NCI-H2196 treated with DMSO at 0.1 percent for 48 hours (cell line): Measurements from ENCODE around the gene PTOV1.
A peak's percentile ranks its signal among the peaks of the same experiment; 100 is the strongest.

Source experiments
- DNase-seq: peaks from one replicate; lab custom pipeline; 2025; ENCODE audit not compliant: unreplicated experiment; lab: John Stamatoyannopoulos, UW

PTOV1 gene

DNA sequence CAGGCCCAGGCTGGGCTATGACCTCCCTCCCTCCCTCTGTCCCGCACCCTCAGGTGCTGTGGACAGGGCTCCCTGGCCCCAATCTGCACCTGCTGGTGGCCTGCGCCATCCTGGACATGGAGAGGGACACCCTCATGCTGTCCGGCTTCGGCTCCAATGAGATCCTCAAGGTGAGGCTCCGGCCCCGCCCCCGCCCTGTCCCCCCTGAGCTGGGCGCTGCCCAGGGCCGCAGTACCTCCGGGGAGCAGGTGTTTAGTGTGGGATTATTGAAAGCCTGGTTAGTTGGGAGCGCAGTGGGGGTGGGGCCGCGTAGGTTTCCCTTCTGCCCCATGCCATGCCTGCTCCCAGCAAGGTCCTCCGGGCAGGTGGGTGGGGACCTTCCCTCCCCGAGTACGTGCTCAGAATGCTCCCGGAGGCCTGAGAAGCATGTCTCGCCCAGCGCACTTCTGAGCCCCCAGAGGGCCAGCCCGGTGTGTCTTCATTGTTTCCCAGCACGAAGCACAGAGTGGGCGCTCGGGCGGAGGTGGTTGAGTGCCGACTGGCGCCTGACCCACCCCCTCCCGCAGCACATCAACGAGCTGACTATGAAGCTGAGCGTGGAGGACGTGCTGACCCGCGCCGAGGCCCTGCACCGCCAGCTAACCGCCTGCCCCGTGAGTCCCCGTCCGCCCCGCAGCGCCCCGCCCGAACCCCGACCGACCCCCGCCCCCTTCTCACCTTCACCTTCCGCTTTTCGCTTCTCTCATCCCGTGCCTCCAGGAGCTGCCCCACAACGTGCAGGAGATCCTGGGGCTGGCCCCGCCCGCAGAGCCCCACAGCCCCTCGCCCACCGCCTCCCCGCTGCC lies 36.9 kb downstream of the PTOV1 start:
- no peak for DNase-seq

DNA sequence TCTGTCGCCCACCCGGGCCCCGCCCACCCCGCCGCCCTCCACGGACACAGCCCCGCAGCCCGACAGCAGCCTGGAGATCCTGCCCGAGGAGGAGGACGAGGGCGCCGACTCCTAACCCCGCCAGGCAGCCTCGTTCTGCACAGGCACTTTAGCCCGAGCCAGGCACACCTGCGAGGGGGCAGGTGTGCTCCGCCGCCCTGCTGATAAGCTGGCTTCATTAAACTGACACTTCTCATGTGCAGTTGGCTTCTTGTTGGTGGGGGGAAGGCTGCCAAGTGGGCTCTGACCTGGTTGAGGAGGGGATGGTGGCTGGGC lies 37.5 kb downstream of the PTOV1 start:
- no peak for DNase-seq

DNA sequence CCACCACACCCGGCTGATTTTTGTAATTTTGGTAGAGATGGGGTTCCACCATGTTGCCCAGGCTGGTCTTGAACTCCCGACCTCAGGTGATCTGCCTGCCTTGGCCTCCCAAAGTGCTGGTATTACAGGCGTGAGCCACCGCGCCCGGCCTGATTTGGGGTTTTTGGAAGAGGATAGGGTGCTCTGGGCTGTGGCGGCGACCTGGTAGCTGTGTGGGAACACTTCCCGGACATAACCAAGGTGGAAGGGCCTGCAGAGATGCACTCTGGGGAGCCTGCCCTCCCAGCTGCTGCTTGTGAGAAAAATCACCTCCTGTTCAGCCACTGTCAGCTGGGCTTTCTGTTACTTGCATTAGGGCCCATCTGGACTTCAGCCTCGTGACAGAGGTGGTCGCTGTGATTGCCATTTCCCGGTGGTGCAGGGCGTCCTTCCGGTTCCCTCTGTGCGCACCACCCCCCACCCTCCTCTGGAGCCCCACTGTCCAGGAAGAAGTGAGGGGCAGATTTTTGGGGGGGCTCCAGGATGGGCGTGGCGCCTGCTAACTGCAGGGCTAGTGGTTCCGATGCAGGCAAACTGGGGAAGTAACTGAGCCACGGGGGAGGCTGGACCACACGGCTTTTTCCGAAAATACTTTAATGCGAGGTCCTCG lies 38.2 kb downstream of the PTOV1 start:
- no peak for DNase-seq

DNA sequence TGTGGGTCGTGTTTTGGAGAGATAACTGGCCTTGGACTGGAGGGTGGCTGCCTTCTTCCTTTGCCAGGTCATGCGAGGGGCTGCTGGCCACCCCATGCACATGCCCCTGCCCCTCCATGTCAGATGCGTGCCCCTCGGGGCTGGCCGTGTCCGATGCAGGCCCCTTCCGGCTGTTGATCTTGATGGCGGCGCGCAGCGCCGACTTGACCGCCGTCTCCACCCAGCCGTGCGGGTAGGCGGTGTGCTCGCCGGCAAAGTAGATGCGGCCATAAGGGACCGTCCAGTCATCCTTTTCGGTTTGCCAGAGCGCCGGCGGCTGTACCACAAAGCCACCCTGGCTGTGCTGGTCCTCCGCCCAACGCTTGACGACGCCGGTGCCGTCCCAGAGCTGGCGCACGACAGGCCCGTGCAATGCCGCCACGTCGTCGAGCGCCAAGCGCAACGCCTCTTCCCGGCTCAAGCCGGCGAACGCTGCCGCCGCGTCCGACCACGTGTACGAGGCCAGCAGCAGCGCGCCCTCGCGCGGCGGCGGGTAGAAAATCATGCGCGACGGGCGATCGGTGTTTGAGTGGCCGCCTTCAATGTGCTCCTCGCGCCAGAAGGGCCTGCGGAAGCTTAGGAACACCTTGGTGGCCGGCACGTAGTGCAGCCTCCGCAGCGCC lies 38.9 kb downstream of the PTOV1 start:
- peak; percentile 62 for DNase-seq

DNA sequence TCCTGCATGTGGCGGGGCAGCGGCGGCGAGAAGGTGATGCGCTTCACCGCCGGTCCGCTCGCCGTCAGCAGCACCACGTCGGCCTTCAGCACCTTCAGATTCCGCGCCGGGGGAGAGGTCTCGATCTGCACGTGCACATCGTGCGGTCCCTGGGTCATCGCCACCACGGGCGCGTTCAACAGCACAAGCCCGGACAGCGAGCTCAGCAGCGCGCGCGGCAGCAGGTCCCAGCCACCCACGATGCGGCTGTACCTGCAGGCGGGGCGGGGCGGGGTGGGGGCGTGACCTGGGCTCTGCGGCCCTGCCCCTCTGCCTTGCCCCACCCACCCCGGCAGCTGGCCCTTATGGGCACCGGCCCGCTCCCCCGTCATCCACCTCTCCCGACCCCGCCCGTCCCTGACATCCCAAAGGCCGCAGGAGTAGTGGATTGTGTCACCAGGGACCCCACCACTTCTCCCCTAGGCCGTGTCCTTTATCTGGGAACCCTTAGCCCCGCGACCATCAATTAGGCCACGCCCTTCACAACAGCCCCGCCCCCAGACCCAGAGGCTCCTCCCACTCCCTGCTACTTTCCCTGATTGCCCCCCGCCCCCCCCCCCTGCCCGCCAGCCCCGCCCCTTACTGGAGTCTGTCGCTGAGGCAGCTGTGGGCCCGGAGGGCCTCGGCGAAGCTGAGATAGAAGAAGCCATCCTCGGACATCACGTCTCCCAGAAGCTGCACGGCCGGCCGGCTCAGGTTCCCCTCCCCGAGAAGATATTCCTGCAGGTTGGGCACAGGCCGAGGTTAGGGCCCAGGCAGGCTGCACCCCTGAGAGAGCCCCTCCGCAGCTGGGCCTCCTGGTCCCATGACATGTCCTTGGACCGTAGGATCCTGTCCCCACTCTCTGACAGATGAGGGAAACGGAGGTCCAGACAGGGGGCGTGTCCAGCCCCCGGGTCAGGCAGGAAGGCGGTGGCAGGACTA lies 39.7 kb downstream of the PTOV1 start:
- peak; percentile 40 for DNase-seq

DNA sequence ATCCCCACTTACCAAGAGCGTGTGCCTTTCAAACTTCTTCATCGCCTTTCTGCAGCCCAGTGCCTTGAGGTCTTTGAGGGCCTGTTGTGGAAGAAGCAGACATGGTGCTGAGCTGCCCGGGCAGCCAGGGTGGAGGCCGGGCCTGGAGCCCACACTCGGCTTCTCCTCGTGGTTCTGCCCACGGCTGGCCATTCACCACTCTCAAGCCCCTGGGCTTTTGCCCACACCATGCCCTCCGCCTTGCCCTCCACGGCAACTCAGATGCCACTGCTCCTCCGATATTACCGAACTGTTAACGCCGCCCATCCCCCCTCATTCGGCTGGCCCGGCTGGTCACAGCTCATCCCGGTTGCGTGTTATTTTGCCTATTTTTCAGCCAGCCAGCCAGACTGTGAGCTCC lies 40.4 kb downstream of the PTOV1 start:
- no peak for DNase-seq

DNA sequence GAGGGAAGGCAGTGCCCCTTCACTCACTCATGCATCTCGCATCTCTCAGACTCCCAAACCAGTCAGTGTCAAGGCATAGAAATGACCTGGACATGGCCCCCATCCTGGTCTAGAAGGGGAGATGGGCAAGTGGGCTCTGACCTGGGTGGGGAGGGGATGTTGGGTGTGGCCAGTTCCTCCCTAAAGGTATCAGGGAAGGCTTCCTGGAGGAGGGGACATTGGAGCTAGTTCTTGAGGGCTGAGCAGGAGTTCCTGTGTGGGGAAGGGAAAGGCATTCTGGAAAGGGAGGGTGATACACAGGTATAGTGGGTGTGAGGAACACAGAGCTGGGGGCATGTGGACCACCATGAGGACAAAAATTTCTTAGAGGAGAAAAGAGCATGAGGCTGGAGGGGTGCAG lies 41.8 kb downstream of the PTOV1 start:
- DNase-seq: no peak

DNA sequence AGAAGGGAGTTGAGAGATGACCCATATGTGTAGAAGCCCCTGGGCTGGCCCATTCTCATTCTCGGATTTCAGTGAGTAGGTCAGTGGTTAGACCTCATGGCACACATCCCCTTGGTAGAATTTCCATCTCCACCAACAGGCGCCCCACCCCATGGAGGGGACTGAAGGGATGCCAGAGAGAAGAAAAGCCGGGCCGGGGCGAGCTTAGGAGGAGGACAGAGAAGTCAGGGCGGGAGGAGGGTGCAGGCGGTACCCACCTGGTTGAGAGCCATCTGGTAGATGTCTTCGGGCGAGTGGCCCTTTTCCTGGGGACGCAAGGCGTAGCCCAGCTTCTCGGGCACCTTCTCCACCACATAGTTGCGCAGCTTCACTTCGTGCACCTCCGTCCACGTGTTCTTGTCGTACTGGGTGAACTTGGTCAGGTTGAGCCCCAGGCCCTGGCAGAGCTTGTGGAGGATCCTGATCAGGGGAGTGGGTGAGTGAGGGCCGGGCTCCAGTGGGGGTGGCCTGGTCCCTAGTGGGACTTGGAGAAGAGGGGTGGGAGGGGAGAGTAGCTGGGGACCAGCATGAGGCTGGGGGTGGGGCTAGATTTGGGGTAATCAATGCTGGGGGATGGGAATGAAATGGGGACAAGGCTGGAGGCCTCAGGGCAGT lies 43.2 kb downstream of the PTOV1 start:
- no peak for DNase-seq

DNA sequence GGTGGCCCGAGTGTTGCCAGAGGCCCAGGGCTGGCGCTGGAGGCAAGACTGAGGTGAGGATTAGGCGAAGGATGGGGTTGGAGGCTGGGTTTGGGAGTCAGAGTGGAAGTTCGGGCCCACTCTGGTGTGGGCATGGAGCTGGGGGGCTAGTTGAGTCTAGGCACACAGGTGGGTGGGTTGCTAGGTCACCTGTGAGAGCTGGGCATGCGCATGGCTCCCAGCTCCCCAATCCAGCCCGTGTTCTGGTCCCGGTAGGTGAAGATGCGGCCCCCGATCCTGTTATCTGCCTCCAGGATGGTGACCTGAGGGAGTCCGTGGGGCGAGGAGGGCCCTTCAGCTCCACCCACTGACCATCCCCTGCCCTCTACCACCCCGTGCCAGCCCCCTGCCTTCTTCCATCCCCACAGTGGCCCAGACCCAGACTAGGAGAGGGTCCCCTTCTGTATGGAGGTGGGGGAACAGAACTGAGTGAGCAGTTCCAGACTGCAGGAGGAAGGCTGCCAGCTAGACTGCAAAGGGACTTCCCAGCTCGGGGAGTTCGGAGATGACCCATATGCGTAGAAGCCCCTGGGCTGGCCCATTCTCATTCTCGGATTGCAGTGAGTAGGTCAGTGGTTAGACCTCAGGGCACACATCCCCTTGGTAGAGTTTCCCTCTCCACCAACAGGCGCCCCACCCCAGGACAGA lies 44.1 kb downstream of the PTOV1 start:
- DNase-seq: no peak

DNA sequence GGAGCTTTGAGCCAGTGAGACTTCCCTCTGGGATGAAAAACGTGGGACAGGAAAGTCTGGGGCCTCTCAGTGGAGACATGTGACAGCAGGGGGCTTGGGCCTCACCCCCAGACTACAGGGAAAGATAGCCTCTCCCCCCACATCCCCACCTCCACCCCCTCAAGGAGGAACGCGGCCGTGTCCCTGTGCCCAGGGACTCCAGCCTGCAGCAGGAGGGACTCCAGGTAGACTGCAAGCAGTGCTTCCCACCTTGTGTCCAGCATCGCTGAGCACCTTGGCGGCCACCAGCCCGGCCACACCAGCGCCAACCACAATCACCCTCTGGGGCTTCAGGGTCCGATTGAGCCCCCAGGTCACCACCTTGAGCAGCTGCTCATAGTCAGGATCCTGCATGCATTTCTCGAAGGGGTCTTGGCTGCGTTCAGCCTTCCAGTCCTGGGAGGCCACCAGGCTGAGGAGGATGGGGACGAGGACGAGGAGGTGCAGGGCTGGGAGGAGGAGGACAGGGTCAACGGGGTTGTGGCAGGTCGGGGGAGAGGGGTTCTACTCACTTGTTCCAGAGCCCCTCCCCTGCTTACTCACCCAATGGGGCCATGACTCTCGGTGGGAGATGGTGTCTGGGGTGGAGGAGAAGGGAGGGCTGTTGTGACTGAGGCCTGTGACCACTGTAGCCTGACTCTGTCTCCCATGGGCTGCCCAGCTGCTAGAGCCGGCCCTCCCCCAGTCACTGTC lies 44.8 kb downstream of the PTOV1 start:
- no peak for DNase-seq

DNA sequence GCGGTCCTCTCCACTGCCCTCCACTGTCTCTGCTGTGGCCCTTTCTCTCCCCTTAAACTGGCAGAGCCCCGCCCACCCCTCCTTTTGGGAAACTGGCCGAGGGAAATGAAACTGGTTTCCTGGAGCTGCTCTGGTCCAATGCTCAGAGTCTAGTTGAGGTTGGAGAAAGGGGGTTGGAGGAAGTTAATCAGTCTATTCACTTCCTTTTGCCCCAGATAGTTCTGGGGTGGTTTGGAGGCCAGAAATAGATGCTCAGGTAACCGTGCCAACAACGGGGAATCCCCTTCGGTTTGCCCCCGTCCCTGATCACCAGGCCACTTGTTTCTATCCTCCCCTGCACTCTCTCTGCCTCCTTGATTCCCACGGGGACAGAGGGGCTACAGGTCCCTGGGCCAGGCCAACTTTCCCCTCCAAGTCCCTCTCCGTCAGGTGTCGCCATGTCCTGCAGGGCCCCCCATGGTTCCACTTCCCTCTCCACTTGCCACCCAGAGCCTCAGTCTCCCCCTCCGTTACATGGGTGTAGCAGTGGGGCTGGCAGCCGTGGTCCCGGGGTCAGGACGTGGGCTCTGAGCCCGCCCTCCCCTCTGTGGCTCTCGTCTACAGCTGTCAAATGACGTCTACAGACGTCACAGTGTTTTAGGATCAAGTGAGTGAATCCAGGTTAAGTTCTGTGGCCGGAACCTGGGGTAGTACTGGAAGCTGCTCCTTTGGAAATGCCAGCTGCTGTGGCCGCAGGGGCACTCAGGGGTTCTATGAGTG lies 46.1 kb downstream of the PTOV1 start, which contains the start of gene IL4I1:
Gene IL4I1 (minus strand): TSS at position 25 of the 759 bp plus-strand sequence. CDS start 727 bp downstream, outside the sequence.
- DNase-seq: no peak

DNA sequence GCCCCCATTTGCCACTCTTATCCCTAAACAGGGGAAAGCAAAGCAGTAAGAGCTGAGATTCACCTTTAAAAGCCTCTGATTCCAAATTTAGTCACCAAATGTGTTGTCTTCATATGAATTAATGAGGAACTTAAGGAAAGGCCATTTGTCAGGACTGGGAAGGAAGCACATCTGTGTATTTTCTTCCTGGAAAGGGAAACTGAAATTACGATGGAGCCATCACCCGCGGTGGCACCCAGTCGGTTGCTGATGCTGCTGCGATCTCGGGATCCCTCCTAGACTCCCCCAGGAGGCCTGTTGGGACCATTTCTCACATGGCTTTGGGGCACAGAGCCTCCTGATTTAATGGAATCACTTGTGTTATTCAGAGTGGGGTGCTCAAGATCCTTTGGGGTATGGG lies 53.2 kb downstream of the PTOV1 start:
- DNase-seq: no peak

DNA sequence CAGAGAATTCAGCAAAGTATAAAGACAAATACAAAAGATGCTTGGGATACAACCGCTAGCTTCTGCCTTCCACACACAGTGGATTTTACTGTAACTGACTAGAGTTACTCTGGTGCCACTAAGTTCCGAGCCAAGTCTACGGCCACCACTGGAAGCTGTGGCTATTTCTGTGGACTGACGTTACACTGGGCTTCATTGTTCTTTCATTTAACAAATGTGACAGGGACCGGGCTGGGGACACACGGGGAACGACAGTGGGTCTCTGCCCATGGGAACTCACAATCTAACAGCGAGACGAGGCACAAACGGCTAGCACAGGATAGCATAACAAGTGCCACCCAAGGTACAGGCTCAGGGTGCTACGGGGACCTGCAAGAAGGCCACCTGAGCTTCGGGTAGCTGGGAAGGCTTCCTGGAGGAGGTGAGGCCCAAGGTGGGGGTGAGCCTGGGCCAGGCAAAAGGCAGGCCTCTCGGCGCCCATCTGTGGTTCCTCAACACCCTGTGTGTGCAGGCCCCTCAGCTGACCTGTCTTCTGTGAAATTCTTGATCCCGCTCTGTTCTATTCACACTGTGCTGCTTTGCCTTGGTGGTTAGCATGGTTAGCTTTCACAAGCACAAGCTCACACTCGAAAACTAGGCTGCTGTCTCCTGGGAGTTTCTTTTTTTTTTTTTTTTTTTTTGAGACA lies 56.1 kb downstream of the PTOV1 start:
- no peak for DNase-seq

DNA sequence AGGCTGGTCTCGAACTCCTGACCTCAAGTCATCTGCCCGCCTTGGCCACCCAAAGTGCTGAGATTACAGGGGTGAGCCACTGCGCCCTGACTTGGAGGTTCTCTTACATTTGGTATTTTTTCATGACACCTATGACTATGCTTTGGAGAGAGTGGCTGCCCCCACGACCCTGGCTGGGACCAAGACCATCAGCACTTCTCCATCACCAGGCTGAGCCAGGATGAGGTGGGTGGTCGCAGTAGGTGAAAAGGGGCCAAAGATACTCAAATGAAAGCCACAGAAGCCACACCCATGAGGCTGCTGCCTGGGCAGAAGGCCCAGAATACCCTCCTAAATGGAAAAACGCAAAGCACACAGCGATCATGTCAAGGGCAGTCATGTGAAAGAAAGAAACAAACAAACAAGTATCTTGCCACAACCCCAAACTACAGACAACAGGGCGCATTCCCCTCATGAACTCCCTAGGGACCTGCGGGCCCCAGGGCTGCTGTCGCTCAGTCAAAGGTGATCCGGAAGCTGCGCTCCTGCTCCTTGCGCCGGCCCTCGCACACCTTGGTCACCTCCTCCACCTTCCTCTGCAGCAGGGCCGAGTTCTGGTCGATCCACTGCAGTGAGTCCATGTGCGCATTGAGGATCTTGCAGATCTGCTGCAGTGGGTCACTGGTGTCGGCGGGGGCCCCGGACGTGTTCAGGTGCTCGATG lies 56.9 kb downstream of the PTOV1 start:
- DNase-seq: no peak

DNA sequence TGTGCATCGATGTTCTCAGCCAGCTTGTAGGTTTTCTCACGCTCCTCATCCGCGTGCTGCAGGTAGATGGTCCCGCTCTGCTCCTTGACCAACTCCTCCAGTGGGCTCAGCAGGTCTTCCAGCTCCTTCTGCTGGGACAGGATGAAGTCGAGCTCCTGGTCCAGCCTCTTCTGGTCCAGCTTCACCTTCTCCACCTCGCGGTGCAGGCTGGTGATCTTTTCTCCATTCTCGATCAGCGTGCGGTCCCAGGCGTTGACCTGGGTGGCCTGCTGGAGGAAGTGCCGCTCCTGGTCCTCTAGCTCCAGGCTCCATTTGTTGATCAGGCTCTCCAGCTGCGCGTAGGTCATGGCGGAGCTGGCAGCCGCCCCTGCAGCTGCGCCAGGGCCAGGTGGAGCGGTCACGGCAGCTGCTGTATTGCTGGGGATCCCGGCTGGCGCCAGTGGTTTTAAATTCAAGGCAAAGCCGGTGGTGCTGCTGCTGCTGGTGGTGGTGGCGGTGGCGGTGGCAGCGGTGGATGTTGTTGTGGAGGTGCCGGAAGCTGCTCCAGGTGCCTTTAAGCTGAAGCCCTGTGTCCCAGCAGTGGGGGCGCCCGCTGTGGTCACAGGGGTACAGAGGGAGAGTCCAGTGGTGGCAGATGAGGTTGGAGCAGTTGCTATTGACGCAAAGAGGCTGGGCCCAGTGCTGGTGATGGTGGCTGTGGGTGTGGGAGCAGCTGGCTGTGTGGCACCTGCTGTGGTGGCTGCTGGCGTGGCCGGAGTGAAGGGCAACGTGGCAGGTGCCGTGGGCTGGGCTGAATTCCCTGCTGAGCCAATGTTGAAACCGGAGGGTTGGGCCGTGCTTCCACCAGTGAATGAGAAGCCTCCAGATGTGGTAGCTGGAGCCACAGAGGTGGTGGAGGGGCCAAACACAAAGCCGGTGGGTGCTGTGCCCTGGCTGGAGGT lies 57.8 kb downstream of the PTOV1 start:
- DNase-seq: no peak

DNA sequence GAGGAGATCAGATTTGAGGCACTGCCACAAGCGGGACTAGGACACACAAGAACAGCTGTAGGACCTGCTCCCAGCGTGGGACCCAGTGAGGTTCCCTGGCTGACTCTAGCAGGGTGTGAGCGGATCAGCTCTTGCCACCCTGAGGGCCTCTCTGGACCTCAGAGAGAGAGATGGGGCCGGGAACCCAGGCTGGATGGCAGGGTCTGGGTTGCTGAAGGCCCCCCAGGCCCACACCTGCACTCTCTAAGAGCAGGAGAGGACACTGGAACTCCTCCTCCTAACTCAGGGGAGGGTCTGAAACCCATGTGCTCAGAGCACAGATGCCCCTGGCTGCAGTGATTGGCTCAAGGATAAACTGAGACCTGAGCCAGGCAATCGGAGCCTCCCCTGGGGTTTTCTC lies 59.2 kb downstream of the PTOV1 start:
- DNase-seq: no peak
